Cardiac septum (tissue), 1 donor: ENCODE measurements around the gene NLRP14. TPM values are rescaled to one million over a fixed set of nuclear protein-coding genes. Genes with fewer than 3 reads are reported as not detected.

Experiments used
- DNase-seq: peaks from one replicate; pipeline ENCODE4 v3.0.0-alpha.2; 2020; ENCODE audit warnings: low spot score
- intact Hi-C: fragments of 100-400 bp; cut with DNase I; formaldehyde crosslinking; loops from one replicate; pipeline ENCODE4 v1.14.0; 2022
- total RNA-seq: library from RNA; stranded (reverse); fragmentation: NEBNext Ultra II Directional; extraction: Animal tissue kit (Norgen Biotek cat#: 25700); gene quantifications from one replicate; pipeline ENCODE4 v1.2.1, GENCODE V29; 2021
- donor health status: DM: no; HTN: no; CAD: no.

The NLRP14 gene
- total RNA-seq, 1 donor from 2014 or later = not detected

DNA sequence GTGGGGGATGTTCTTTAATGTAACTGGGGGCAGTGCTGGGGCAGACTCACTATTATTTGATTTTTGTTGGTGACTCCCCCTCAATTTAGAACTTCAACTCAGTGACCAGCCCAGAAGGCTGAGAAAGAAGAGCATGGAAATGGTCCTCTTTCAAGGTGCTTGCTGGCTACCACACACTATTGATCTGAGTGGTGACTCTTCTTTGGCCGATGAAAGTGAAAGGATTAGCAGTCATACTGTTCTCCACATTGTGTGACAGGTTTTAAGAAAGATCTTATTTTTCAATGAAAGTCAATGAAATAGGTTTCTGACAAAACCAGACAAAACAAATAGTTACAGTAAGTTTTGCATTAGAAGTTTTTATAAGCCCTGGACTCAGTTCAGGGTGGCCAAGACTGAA is 29.9 kb downstream of the NLRP14 start:
- no peak for DNase-seq
- intact Hi-C loops = no loop called here

DNA sequence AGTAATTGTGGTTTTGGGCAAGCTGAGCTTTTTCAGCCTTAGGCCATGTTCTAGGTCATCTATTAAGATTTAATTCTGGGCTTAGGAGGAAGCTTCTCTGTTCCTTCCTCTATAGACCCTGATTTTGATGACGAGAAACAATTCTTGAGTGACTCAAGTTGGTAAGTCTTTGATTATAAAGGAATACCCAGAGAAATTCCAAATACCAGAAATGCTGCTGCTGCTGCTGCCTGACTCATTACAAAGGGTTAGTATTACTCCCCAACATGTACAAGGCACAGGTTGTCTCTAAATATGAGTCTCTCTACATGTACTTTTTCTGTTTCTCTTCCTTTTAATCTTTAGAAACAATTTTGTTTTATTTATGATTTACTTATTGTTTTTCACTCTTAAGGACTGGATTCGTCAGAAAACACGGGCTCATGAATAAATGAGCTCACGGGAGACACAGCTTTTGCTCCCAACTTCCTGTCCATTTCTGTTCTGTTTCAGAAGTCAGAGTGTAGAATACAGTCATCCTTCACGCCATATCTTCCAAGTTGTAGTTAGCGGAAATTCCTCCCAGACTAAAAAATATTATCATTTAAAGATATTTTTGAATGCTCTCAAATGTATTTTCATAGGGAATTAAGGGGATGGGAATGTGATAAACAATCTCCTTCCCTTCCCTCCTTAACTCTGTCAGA is 36.7 kb downstream of the NLRP14 start:
- intact Hi-C loops = no loop called here
- DNase-seq = no peak

DNA sequence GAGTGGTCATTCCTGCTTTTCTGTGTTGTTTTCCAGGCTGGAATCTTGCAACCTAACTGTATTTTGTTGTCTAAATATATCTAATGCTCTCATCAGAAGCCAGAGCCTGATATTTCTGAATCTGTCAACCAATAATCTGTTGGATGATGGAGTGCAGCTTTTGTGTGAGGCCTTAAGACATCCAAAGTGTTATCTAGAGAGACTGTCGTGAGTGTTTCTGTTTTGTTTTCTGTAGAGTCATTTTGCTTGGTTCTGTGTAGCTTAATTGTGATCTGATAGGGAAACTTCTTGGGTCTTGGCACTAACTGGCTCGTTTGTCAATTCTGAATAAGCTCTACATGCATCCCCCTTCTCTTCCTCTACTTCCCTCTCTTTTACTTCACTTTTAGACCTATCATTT is 37.4 kb downstream of the NLRP14 start:
- DNase-seq = no peak
- intact Hi-C loops = no loop called here

DNA sequence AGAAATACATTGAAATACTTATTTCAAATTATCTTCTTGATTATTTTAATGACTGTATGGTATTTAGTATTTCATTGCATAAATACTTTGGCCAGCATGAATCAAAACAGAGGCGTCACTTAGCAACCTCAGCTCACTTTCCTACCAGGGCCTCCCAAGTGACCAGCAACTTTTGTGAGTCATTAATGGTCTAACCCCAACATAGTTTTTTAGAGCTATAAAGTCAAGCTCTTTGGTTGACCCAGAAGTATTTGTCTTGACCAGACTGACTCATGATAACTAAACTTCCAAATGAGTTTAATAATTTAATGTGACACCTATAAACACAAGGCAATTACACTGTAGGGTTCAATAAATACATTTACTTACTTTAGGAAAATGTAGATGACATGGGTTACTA is 40.6 kb downstream of the NLRP14 start:
- no peak for DNase-seq

DNA sequence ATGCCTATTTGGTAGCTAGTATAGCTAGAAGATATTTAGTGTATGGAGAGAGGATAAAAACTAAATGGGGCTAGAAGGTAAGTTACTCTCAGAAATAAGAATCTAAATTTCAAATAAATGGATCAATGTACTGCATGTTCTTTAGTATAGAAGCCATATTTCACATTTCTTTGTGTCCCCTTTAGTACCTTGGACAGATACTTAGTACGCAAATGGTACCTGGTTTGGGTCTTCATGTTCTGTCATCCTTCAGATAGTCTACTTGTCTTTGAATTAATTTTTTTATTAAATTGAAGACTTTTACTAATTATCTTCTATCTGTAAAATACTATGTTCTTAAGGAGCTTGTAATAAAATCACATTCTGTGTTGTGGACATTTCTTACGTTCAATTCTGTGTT is 42.3 kb downstream of the NLRP14 start:
- no peak for DNase-seq

More for the DNA sequence above, 40.6 kb downstream of the NLRP14 start:
- intact Hi-C loops = no loop called here

DNA sequence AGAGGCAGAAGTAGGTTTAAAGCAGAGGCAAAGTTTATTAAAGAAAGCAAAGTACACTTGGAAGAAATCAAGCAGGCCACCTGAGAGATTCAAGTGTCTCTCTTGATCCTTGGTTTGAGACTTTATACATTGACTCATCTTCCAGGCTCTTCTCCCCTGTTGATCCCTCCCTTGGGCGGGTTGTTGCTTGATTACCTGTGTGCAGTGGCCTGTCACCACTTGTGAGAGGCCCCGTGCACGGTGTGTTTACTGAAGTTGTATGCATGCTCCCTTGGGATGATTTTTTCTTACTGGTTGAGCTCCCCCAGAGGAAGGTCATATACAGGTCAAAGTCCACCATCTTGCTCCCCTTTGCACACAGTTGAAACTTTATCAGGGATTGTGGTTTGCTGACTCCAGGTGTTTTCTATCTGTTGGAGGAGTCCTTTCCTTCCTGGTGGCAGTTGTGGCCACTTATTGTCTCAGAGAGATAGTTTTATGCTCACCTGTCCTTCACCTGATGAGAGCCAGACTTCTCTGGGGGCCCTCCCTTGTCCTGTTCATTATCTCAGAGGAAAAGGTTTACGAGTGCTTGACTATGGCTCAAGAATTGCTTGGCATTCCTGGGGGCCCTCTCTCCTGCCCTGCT is 52.2 kb downstream of the NLRP14 start:
- intact Hi-C loops = no loop called here
- no peak for DNase-seq

More for the DNA sequence above, 42.3 kb downstream of the NLRP14 start:
- intact Hi-C loops = no loop called here

DNA sequence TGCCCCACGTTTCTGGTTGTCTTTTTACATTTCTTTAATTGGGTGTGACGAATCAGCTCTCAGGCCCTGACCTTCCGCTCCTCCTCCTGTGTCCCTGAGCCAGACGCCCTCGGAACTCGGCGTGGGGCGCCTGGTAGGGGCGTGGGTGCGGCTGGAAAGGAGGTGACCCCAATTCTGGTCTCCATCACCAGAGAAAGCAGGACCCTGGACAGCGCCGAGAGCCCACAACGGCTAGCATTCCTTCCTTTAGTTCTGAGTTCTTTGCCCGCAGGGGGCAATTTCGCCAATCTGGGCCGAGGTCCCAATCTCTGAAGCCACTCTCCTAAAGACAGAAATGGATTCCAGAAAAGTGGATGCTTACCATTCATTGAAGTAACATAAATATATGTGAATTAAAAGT is 56.8 kb downstream of the NLRP14 start:
- no peak for DNase-seq
- intact Hi-C loops = no loop called here

DNA sequence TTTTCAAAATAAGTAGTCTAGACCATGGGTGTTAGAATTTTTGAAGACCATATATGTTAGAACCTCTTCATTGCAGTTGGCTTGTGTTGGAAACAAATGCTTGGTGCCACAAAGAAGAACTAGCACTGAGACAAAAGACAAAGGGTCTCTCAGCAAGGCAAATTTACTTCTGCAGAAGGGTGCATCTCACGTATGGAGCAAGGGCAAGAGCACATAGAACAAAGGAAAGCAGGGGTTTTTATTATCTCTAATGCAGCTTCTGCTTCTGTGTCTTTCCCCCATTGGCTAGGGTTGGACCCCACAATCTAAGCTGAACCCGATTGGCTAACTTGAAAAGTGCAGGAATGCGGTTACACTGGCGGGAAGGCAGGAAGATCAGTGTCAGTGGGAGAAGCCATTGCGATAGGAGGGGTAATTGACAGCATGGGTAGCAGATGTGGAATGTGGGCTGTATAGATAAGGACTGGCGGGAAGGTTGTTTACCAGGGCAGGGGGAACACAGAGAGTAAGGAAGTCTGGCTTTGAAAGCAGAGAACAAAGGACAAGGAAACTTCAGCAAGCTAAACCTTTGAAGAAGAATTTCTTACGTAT is 59.4 kb downstream of the NLRP14 start:
- no peak for DNase-seq
- intact Hi-C loops = no loop called here

DNA sequence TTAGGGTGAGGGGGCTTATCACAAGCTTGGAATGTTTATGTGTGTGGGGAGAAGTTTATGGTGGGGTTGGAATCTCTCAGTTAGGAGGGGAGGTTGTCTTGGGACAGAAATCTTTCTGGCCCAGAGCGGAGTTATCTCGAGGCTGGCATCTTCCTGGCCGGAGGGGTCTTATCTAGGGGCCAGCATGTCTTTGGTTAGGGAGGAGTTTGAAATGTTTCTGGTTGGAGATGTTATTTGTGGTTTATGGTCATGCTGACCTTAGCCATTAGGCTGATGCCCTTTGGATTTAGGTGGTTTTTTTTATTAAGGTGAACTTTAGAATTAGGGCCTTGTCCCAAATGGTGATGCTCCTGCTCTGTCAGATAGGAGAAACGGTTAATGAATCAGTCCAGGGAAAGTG is 60.6 kb downstream of the NLRP14 start:
- intact Hi-C loops = no loop called here
- no peak for DNase-seq

DNA sequence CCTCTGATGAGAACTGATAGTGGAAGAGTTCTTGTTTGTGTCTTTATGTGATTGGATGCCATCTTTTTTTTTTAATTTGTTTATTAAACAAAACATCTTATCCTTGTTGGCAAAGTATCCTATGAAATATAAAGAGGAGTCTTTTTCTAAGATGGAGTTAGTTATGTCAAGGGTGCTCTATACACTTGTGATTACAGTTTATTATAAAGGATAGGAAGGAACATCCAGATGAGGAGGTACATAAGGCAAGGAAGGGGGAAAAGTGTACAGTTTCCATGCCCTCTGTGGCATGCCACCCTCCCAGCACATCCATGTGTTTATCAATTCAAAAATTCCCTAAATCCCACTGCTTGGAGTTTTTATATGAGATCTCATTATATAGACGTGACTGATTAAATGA is 61.2 kb downstream of the NLRP14 start:
- intact Hi-C loops = no loop called here
- DNase-seq = no peak

DNA sequence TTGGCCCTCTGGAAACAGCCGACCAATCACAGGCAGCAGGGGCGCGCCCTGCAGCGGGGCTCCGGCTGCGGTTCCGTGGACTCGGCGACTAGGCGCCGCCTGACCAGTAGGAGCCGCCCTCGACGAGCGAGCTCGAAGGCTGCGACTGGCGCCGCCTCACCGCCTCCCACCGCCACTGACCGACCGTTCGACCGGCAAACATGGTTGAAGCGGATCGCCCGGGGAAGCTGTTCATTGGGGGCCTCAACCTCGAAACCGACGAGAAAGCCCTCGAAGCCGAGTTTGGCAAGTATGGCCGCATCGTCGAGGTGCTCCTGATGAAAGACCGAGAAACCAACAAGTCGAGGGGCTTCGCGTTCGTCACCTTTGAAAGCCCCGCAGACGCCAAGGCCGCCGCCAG is 68.6 kb downstream of the NLRP14 start, which contains the start of gene RBMXL2:
RBMXL2 (plus strand) TSS at position 78 of the 400 bp plus-strand sequence; CDS start at position 201, 123 bp downstream.
- no peak for DNase-seq
- intact Hi-C loops = no loop called here

DNA sequence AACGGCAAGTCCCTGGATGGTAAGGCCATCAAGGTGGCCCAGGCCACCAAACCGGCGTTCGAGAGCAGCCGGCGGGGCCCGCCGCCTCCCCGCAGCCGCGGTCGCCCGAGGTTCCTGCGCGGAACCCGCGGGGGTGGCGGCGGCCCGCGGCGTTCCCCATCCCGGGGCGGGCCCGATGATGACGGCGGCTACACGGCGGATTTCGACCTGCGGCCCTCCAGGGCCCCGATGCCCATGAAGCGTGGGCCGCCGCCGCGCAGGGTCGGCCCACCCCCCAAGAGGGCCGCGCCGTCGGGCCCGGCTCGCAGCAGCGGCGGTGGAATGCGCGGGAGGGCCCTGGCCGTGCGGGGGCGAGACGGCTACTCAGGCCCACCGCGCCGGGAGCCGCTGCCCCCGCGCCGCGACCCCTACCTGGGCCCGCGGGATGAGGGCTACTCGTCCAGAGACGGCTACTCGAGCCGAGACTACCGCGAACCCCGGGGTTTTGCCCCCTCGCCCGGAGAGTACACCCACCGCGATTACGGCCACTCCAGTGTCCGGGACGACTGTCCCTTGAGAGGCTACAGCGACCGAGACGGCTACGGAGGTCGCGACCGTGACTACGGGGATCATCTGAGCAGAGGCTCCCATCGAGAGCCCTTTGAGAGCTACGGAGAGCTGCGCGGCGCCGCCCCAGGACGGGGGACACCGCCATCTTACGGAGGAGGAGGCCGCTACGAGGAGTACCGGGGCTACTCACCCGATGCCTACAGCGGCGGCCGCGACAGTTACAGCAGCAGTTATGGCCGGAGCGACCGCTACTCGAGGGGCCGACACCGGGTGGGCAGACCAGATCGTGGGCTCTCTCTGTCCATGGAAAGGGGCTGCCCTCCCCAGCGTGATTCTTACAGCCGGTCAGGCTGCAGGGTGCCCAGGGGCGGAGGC is 69.3 kb downstream of the NLRP14 start:
- intact Hi-C loops = loop anchor here (10.0 kb wide), 1 partner anchor 595 kb away; no protein-coding TSS in a partner anchor
- no peak for DNase-seq

DNA sequence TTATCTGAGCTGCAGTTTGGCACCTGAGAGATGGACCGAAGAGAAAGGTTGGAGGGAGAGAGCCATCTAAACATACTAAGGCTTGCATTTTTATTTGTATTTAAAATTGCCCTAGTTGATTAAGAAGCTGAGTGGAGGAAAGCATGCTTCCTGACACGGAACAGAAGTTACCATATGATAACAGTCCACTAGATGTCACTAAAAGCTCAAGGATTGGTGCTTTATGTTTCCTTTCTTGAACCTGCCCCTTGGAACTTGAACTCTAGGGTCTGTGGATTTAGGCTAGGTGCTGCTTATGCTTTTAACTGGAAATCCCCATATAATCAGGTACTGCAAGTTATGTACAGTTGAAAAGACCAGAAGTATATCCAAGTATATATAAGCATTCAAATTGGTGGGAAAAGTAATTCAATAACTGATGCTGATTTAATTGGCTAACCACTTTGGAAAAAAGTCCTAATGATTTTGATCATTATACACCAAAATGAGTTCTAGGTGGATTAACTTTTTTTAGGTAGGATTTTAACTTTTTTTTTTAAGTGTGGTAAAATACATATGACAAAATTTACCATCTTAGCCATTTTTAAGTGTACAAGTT is 78.1 kb downstream of the NLRP14 start:
- DNase-seq = no peak
- intact Hi-C loops = loop anchor here (5.0 to 10.0 kb wide), 3 partner anchors 344 to 889 kb away; partner anchors contain the start of gene EIF3F

DNA sequence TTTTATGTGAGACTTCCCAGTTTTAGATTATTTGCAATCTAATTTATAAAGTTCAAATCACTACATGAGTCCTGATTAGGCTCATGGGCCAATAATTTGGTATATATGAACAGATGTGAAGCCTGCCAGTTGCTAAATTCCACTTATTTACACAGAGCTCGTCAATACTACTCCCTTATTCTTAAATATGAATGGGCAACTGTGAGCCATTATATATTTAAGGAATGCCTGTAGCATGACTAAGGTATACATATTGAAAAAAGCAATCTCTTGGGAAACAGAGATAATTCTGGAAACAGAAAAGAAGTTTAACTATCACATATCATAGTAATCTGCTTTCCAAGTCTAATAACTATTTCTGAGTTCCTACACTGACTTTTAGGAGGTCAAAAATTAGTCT is 95.5 kb downstream of the NLRP14 start:
- intact Hi-C loops = no loop called here

DNA sequence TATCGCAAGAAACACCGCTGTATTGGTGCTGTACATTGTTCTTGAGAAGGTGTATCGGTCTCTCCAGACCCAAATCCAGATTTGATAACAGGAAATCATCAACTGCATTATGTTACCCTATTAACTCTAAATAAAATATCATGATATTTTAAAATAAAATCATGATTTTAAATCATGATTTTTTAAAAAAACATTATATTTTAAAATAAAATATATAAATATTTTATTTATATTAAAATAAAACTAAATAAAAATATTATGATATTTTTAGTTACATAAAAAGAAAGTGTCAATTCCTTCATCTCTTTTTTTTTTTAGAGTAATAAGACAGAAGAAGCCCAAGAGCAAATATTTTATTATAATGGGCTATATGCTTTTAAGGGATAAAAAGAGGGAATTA is 96.1 kb downstream of the NLRP14 start:
- intact Hi-C loops = no loop called here
- no peak for DNase-seq

More for the DNA sequence above, 95.5 kb downstream of the NLRP14 start:
- no peak for DNase-seq
